Measurements from ENCODE around the gene TRIM34. TPM values are rescaled to one million over a fixed set of nuclear protein-coding genes. Genes with fewer than 3 reads are reported as not detected.

TRIM34 gene
- total RNA-seq, 1 donor from 2014 or later, result 4.6 TPM

GRCh38 chr11:5686426-5686825 is 61.6 kb downstream of the TRIM34 start:
- Mint-ChIP-seq H3K4me1 (ENCODE audit: low read depth, unreplicated experiment) (peaks cover 21% of the 10 kb centered on the region), H3K27me3 (ENCODE audit: low read depth, unreplicated experiment) (no peaks in the 10 kb centered on the region), H3K9me3 (ENCODE audit: unreplicated experiment) (peaks cover 6% of the 10 kb centered on the region), H3K27ac (ENCODE audit: unreplicated experiment) (no peak overlapping the region), H3K36me3 (ENCODE audit: low read depth, unreplicated experiment) (peaks cover 10% of the 10 kb centered on the region), H3K4me3 (ENCODE audit: unreplicated experiment) (no peak overlapping the region)
- DNase-seq (ENCODE audit: low read depth), result no peak
- no peak for FAIRE-seq
- Histone ChIP-seq H3K79me2 (ENCODE audit: insufficient read depth, low read length) (peaks cover 31% of the 10 kb centered on the region), H3K4me2 (ENCODE audit: low read length) (no peak overlapping the region), H3K4me3 (ENCODE audit: insufficient read depth, low read depth, low read length) (no peak overlapping the region), H3K9me3 (ENCODE audit: insufficient read depth, low read depth, low read length) (no peaks in the 10 kb centered on the region), H3K27me3 (ENCODE audit: insufficient read depth, low read length) (no peaks in the 10 kb centered on the region), H3K27ac (ENCODE audit: low read depth, low read length) (no peak overlapping the region), H4K20me1 (ENCODE audit: insufficient read depth, low read length) (no peaks in the 10 kb centered on the region), H3K9ac (ENCODE audit: low read length) (no peak overlapping the region), H3K36me3 (ENCODE audit: insufficient read depth, low read length) (no peaks in the 10 kb centered on the region), H2AFZ (ENCODE audit: low read depth, low read length) (no peak overlapping the region), H3K4me1 (ENCODE audit: insufficient read depth, low read length) (peaks cover 27% of the 10 kb centered on the region)
- TF ChIP-seq CTCF (IDR thresholded peaks at IDR 0.05; ENCODE audit: insufficient read depth, low read depth, low read length) (no peak), EZH2 (IDR thresholded peaks at IDR 0.05; ENCODE audit: insufficient read depth, low read length) (no peak)

GRCh38 chr11:5688482-5688881 is 63.7 kb downstream of the TRIM34 start:
- Histone ChIP-seq H3K4me3 (ENCODE audit: insufficient read depth, low read depth, low read length) (no peak overlapping the region), H3K36me3 (ENCODE audit: insufficient read depth, low read length) (no peaks in the 10 kb centered on the region), H2AFZ (ENCODE audit: low read depth, low read length) (no peak overlapping the region), H3K79me2 (ENCODE audit: insufficient read depth, low read length) (peaks cover 23% of the 10 kb centered on the region), H3K27me3 (ENCODE audit: insufficient read depth, low read length) (no peaks in the 10 kb centered on the region), H3K4me2 (ENCODE audit: low read length) (no peak overlapping the region), H3K4me1 (ENCODE audit: insufficient read depth, low read length) (peaks cover 27% of the 10 kb centered on the region), H3K9me3 (ENCODE audit: insufficient read depth, low read depth, low read length) (no peaks in the 10 kb centered on the region), H4K20me1 (ENCODE audit: insufficient read depth, low read length) (no peaks in the 10 kb centered on the region), H3K27ac (ENCODE audit: low read depth, low read length) (no peak overlapping the region), H3K9ac (ENCODE audit: low read length) (no peak overlapping the region)
- Mint-ChIP-seq H3K27me3 (ENCODE audit: low read depth, unreplicated experiment) (no peaks in the 10 kb centered on the region), H3K4me3 (ENCODE audit: unreplicated experiment) (peak overlapping the region; percentile 11), H3K36me3 (ENCODE audit: low read depth, unreplicated experiment) (peaks cover 10% of the 10 kb centered on the region), H3K9me3 (ENCODE audit: unreplicated experiment) (peaks cover 4% of the 10 kb centered on the region), H3K4me1 (ENCODE audit: low read depth, unreplicated experiment) (peaks cover 25% of the 10 kb centered on the region), H3K27ac (ENCODE audit: unreplicated experiment) (peak overlapping the region; percentile 43)
- FAIRE-seq (no peak), DNase-seq (ENCODE audit: low read depth) (no peak)
- TF ChIP-seq CTCF (IDR thresholded peaks at IDR 0.05; ENCODE audit: insufficient read depth, low read depth, low read length) (no peak), EZH2 (IDR thresholded peaks at IDR 0.05; ENCODE audit: insufficient read depth, low read length) (no peak)

GRCh38 chr11:5689551-5689983 is 64.8 kb downstream of the TRIM34 start, which contains the start of gene TRIM22:
TSS of gene TRIM22 (plus strand) at chr11:5689790. CDS start at chr11:5696233, 6,443 bp downstream.
- Histone ChIP-seq H3K4me1 (ENCODE audit: insufficient read depth, low read length) (peaks cover 20% of the 10 kb centered on the region), H3K9ac (ENCODE audit: low read length) (peak within 1 kb of the TSS; percentile 83), H3K4me3 (ENCODE audit: insufficient read depth, low read depth, low read length) (peak within 1 kb of the TSS; percentile 58), H2AFZ (ENCODE audit: low read depth, low read length) (peak within 1 kb of the TSS; percentile 50), H3K27ac (ENCODE audit: low read depth, low read length) (peak within 1 kb of the TSS; percentile 83), H4K20me1 (ENCODE audit: insufficient read depth, low read length) (no peaks in the 10 kb centered on the region), H3K9me3 (ENCODE audit: insufficient read depth, low read depth, low read length) (no peaks in the 10 kb centered on the region), H3K4me2 (ENCODE audit: low read length) (peak within 1 kb of the TSS; percentile 84), H3K36me3 (ENCODE audit: insufficient read depth, low read length) (no peaks in the 10 kb centered on the region), H3K79me2 (ENCODE audit: insufficient read depth, low read length) (peaks cover 13% of the 10 kb centered on the region), H3K27me3 (ENCODE audit: insufficient read depth, low read length) (no peaks in the 10 kb centered on the region)
- TF ChIP-seq EZH2 (IDR thresholded peaks at IDR 0.05; ENCODE audit: insufficient read depth, low read length) (no peak), CTCF (IDR thresholded peaks at IDR 0.05; ENCODE audit: insufficient read depth, low read depth, low read length) (no peak)
- peaks cover 11% of the 10 kb centered on the region for H3K36me3 Mint-ChIP-seq (ENCODE audit: low read depth, unreplicated experiment)
- peak; percentile 37 for FAIRE-seq
- DNase-seq (ENCODE audit: low read depth), result peak; percentile 76
- H3K4me3 Mint-ChIP-seq (ENCODE audit: unreplicated experiment), result peak within 1 kb of the TSS; percentile 90
- no peaks in the 10 kb centered on the region for H3K27me3 Mint-ChIP-seq (ENCODE audit: low read depth, unreplicated experiment)
- H3K27ac Mint-ChIP-seq (ENCODE audit: unreplicated experiment), result peak within 1 kb of the TSS; percentile 98
- H3K4me1 Mint-ChIP-seq (ENCODE audit: low read depth, unreplicated experiment), result peaks cover 25% of the 10 kb centered on the region
- H3K9me3 Mint-ChIP-seq (ENCODE audit: unreplicated experiment), result peaks cover 2% of the 10 kb centered on the region

Measured in astrocyte (in vitro differentiated cells and primary cell).